ENCODE results near the gene TFG. TPM values are rescaled to one million over a fixed set of nuclear protein-coding genes. Genes with fewer than 3 reads are reported as not detected.

TFG gene
- 21.5 and 58.2 TPM in 2 replicates for total RNA-seq (2011; cell fraction: chromatin; rRNA removed; ENCODE audit: low replicate concordance)
- total RNA-seq (2011; cell fraction: nucleolus; rRNA removed), result 14.8 and 18.0 TPM in 2 replicates
- total RNA-seq (2011; cell fraction: nucleoplasm; rRNA removed), result 31.5 and 58.2 TPM in 2 replicates
- total RNA-seq (2014; rRNA removed) (31.8 and 42.0 TPM in 2 replicates), total RNA-seq (2014; rRNA removed; fragmentation: Illumina TruSeq; extraction: Trizol) (68.8 and 70.8 TPM in 2 replicates), total RNA-seq (2015; rRNA removed; fragmentation: Illumina TruSeq; extraction: Trizol) (57.0 and 64.4 TPM in 2 replicates), total RNA-seq (2021) (70.4 and 70.6 TPM in 2 replicates), polyA plus RNA-seq (2011; rRNA removed) (56.1 and 74.5 TPM in 2 replicates), polyA plus RNA-seq (2014; fragmentation: Illumina TruSeq; extraction: Trizol) (109 and 143 TPM in 2 replicates), polyA plus RNA-seq (2014; fragmentation: Nextera tagmentation; extraction: Ambion mirVana) (10 to 100 TPM; 33.5 to 48.8 TPM), polyA plus RNA-seq (2014; rRNA removed) (57.8 and 67.7 TPM in 2 replicates), polyA minus RNA-seq (2011; rRNA and poly(A)+ RNA removed) (35.1 and 44.4 TPM in 2 replicates), Bru-seq, nascent RNA (percentile 93 among the genes with signal in this experiment), BruChase-seq, experiment 1, labeled RNA remaining after a 2-hour chase (percentile 96 among the genes with signal in this experiment), BruChase-seq, experiment 2, labeled RNA remaining after a 6-hour chase (percentile 95 among the genes with signal in this experiment)
- polyA plus RNA-seq (2011; cell fraction: cytosol; rRNA removed), result 86.2 and 92.5 TPM in 2 replicates
- polyA plus RNA-seq (2011; cell fraction: nucleus; rRNA removed), result 61.3 and 65.4 TPM in 2 replicates
- 65.7 and 94.7 TPM in 2 replicates for polyA plus RNA-seq (2012)
- 28.4 and 31.9 TPM in 2 replicates for polyA minus RNA-seq (2011; cell fraction: cytosol; rRNA and poly(A)+ RNA removed)
- polyA minus RNA-seq (2011; cell fraction: nucleus; rRNA and poly(A)+ RNA removed), result 34.5 and 59.3 TPM in 2 replicates
- long read RNA-seq, experiment 1, transcript TFG-204 (8 exons, 1,783 nt), result minor isoform, 67 of 403 reads
- long read RNA-seq, experiment 1, transcript TFG-201 (8 exons, 1,978 nt), result major isoform, 215 of 403 reads
- long read RNA-seq, experiment 1, transcript TFG-208 (8 exons, 1,696 nt), result minor isoform, 11 of 403 reads
- long read RNA-seq, experiment 1, partial matches to known transcripts, result 11 of 403 reads
- long read RNA-seq, experiment 1, other reads (novel, unspliced or antisense), result 94 of 403 reads
- long read RNA-seq, experiment 2, transcript TFG-204 (8 exons, 1,783 nt), result minor isoform, 13 of 99 reads
- long read RNA-seq, experiment 2, transcript TFG-201 (8 exons, 1,978 nt), result major isoform, 34 of 99 reads
- long read RNA-seq, experiment 2, partial matches to known transcripts, result 38 of 99 reads
- long read RNA-seq, experiment 2, other reads (novel, unspliced or antisense), result 8 of 99 reads
- long read RNA-seq, experiment 3, transcript TFG-208 (8 exons, 1,696 nt), result minor isoform, 7 of 130 reads
- long read RNA-seq, experiment 3, transcript TFG-201 (8 exons, 1,978 nt), result major isoform, 81 of 130 reads
- long read RNA-seq, experiment 3, transcript TFG-204 (8 exons, 1,783 nt), result minor isoform, 29 of 130 reads
- long read RNA-seq, experiment 3, partial matches to known transcripts, result 4 of 130 reads
- long read RNA-seq, experiment 3, other reads (novel, unspliced or antisense), result 6 of 130 reads

DNA sequence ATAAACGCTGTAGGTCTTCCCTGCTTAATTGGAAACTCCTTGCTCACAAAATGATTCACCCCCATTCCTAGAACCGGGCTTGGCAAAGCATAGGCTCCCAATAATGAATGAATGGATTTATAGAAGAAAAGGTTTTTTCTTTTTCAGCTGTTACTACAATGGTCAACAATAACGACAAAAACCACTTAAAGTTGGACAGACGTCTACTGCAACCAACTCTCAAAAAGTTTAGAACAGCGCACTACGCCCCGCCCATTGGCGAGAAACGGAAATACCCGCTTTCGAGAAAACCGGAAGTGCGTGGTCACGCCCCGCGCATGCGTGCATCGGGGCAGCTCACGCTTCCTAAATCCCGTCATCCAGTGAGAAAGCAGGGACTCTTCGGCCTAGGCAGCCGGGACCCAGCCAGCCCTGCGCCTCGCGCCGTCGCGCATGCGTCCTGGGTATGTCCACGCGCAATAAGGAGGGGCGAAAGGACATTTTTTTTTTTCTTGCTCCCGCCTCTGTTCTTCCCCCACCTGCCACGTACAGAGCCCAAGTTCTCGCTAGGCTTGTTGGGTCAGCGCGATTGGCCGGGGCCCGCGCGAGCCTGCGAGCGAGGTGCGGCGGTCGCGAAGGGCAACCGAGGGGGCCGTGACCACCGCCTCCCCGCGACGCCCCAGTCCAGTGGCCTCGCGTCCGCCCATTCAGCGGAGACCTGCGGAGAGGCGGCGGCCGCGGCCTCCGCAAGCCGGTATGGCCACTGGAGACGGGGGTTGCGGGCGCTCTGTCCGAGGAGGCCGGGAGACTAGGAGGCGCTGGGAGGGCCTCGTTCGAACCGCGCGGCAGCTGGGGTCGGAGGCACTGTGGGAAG, at the start of gene TFG:
Gene TFG (plus strand): TSS at position 506 of the 853 bp plus-strand sequence. CDS start 4,192 bp downstream, outside the sequence.
- Histone ChIP-seq H3K9me1 (ENCODE audit: control insufficient read depth, insufficient read depth, low read length) (peaks cover 4% of the 10 kb centered on the region), H3K4me3 (peak within 1 kb of the TSS; percentile 83), H3K36me3 (ENCODE audit: control insufficient read depth, insufficient read depth, low read length) (peaks cover 32% of the 10 kb centered on the region), H3K4me1 (replicated peaks in 1 of 2; ENCODE audit: control insufficient read depth in 2 of 2, insufficient read depth in 2 of 2, low read length in 2 of 2) (peaks cover 4 to 19% of the 10 kb centered on the region in 2 experiments; a peak in 3 of 5 replicates), H3K4me2 (ENCODE audit: insufficient read depth, low read length) (peak within 1 kb of the TSS; percentile 93), H3K27ac (ENCODE audit: extremely low read depth, low read depth, low read length) (peak within 1 kb of the TSS; percentile 92), H2AFZ (ENCODE audit: low read depth, low read length) (peak within 1 kb of the TSS; percentile 86), H3K27me3 (ENCODE audit: control insufficient read depth in 2 of 2, insufficient read depth in 2 of 2, low read length in 2 of 2) (no peaks in the 10 kb centered on the region), H3K9me3 (replicated peaks; ENCODE audit: control insufficient read depth, insufficient read depth, low read depth, low read length) (no peaks in the 10 kb centered on the region; the same call in 1 of the 2 replicates), H3K79me2 (ENCODE audit: control insufficient read depth, insufficient read depth, low read length) (peaks cover 45% of the 10 kb centered on the region), H4K20me1 (replicated peaks; ENCODE audit: control insufficient read depth, insufficient read depth, low read length) (no peaks in the 10 kb centered on the region; the same call in 1 of the 2 replicates), H3K9ac (ENCODE audit: insufficient read depth in 1 of 2, low read depth in 2 of 2, low read length in 2 of 2) (peak within 1 kb of the TSS; percentile 93 to 95)
- ChIA-PET CTCF (ENCODE audit: low intra/inter-chr PET ratio) (interaction anchor here (0.7 kb wide), 1 partner anchor 247 kb away, joined by 5 read pairs; no protein-coding TSS in a partner anchor), POLR2A (interaction anchor here (0.5 to 2.3 kb wide), 10 partner anchors 15 to 374 kb away, joined by 3 to 29 read pairs (median 3); partner anchors contain the start of gene NIT2)
- BruUV-seq (replicated peaks), result no TSS peak
- ATAC-seq (peak; percentile 94), FAIRE-seq (peak; percentile 99), DNase-seq (ENCODE audit: extremely low read depth in 1 of 4, low spot score in 3 of 4) (peak; percentile 97 to 98 (median 98))
- 1% methylated on average over 43 of the region's 76 CpGs for WGBS (ENCODE audit: insufficient coverage, low coverage, missing lambda C conversion rate)
- intact Hi-C loops (cut with micrococcal nuclease), result loop anchor here (5.0 to 10.0 kb wide), 3 partner anchors 42 to 304 kb away; partner anchors contain the start of genes LNP1 and TOMM70
- in situ Hi-C loops (cut with MboI), result no loop called here
- TF ChIP-seq HMG20B (CRISPR knock-in tag; IDR thresholded peaks at IDR 0.05) (no peak), TAF1 (IDR thresholded peaks at IDR 0.05; ENCODE audit: control insufficient read depth, extremely low read depth, insufficient read depth, low read length, severe bottlenecking) (peak; percentile 25), SAFB (IDR thresholded peaks at IDR 0.05; ENCODE audit: borderline replicate concordance, low read depth, low read length) (peak; percentile 53; the same call in 1 of the 2 replicates), BDP1 (IDR thresholded peaks at IDR 0.05; ENCODE audit: insufficient read depth, insufficient read length) (no peak), ZBED1 (IDR thresholded peaks at IDR 0.05) (no peak), NONO (IDR thresholded peaks at IDR 0.05; ENCODE audit: low read depth in 2 of 2, low read length in 1 of 2) (peak in 1 of 2 experiments; percentile 27; a peak in 1 of 4 replicates), CREM (IDR thresholded peaks at IDR 0.05; ENCODE audit: low read depth) (peak; percentile 73)
- TF ChIP-seq, protein P1, sequence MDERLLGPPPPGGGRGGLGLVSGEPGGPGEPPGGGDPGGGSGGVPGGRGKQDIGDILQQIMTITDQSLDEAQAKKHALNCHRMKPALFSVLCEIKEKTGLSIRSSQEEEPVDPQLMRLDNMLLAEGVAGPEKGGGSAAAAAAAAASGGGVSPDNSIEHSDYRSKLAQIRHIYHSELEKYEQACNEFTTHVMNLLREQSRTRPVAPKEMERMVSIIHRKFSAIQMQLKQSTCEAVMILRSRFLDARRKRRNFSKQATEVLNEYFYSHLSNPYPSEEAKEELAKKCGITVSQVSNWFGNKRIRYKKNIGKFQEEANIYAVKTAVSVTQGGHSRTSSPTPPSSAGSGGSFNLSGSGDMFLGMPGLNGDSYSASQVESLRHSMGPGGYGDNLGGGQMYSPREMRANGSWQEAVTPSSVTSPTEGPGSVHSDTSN (CRISPR knock-in tag; IDR thresholded peaks at IDR 0.05; ENCODE audit: low read depth), result no peak
- TF ChIP-seq, protein P1 (tag; conservative IDR thresholded peaks at IDR 0.05; ENCODE audit: low read depth), result 0 out of 2 replicates have a peak, but pooled peaks have one; percentile 32
- TF ChIP-seq, protein P2, sequence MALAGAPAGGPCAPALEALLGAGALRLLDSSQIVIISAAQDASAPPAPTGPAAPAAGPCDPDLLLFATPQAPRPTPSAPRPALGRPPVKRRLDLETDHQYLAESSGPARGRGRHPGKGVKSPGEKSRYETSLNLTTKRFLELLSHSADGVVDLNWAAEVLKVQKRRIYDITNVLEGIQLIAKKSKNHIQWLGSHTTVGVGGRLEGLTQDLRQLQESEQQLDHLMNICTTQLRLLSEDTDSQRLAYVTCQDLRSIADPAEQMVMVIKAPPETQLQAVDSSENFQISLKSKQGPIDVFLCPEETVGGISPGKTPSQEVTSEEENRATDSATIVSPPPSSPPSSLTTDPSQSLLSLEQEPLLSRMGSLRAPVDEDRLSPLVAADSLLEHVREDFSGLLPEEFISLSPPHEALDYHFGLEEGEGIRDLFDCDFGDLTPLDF (CRISPR knock-in tag; IDR thresholded peaks at IDR 0.05), result no peak
